A549 (cell line): ENCODE results near the gene BCDIN3D. TPM values are rescaled to one million over a fixed set of nuclear protein-coding genes. Genes with fewer than 3 reads are reported as not detected.

Source experiments
- ATAC-seq, 2 experiments: fragments of 200-7000 bp in 1 of 2; fragments of >200 bp in 1 of 2; cut with Nextera tagmentation in 1 of 2; cut with Tn5 transposase in 1 of 2; 3 replicates each; pipeline versions ENCODE4 v1.8.0 to v1.9.1; 2018 to 2020; ENCODE audit warnings: mild to moderate bottlenecking in 1 of 2, moderate library complexity in 1 of 2
- CTCF ChIA-PET: fragments of 300-600 bp; sonication (Branson Sonifier 250); formaldehyde crosslinking; extraction: SDS; loops from one replicate; lab custom pipeline; 2021; ENCODE audit warnings: antibody characterized with exemption, inconsistent platforms; lab: Yijun Ruan, JAX
- POLR2A ChIA-PET: fragments of 350-600 bp; formaldehyde crosslinking; extraction: SDS; loops from one replicate; lab custom pipeline; 2021; ENCODE audit warnings: antibody characterized with exemption, inconsistent platforms; lab: Yijun Ruan, JAX
- DNase-seq, 2 experiments: peaks; one replicate each; pipeline versions ENCODE4 v3.0.0 to v3.0.0-alpha.2; 2011 to 2016; ENCODE audit warnings: low read depth in 1 of 2, low spot score in 1 of 2
- FAIRE-seq: peaks from 2 replicates; lab custom pipeline; 2011; peaks lifted over from hg19 to GRCh38; lab: Jason Lieb, UNC
- H3K27ac ChIP-seq, 2 experiments: fragments of >200 bp; sonication (Bioruptor Twin); formaldehyde crosslinking; 3 replicates each; pipeline ENCODE4 v1.5.1; 2016 to 2017
- H3K4me1 ChIP-seq: fragments of >200 bp; sonication (Bioruptor Twin); formaldehyde crosslinking; 3 replicates; pipeline ENCODE4 v1.6.1; 2016
- H3K4me2 ChIP-seq: fragments of >200 bp; sonication (Bioruptor Twin); formaldehyde crosslinking; 3 replicates; pipeline ENCODE4 v1.6.1; 2016
- H3K4me3 ChIP-seq: fragments of >200 bp; sonication (Bioruptor Twin); formaldehyde crosslinking; 3 replicates; pipeline ENCODE4 v1.5.1; 2016
- H3K9me3 ChIP-seq: fragments of >200 bp; sonication (Bioruptor Twin); formaldehyde crosslinking; 3 replicates; pipeline ENCODE4 v1.6.1; 2016
- BHLHE40 ChIP-seq: IDR thresholded peaks from 2 replicates; pipeline ENCODE4 v1.6.1; 2012; ENCODE audit warnings: low read depth, low read length, inconsistent platforms
- CBX2 ChIP-seq: fragments of 200-600 bp; sonication (generic); IDR thresholded peaks from 2 replicates; pipeline ENCODE4 v1.6.1; 2016; ENCODE audit warnings: low read depth, mild to moderate bottlenecking, borderline replicate concordance
- CHD2 ChIP-seq: fragments of 150-350 bp; IDR thresholded peaks from 2 replicates; pipeline ENCODE4 v1.6.1; 2014; ENCODE audit warnings: low read length; ENCODE audit not compliant: partially characterized antibody
- CHD4 ChIP-seq: fragments of 200-600 bp; sonication (generic); IDR thresholded peaks from 2 replicates; pipeline ENCODE4 v1.6.1; 2016; ENCODE audit warnings: antibody characterized with exemption, mild to moderate bottlenecking, borderline replicate concordance
- EHF ChIP-seq: fragments of 250-450 bp; sonication (Bioruptor Pico); IDR thresholded peaks from 2 replicates; pipeline ENCODE4 v1.5.0; 2020; ENCODE audit warnings: mild to moderate bottlenecking
- FOSB ChIP-seq: fragments of 250-450 bp; sonication (Bioruptor Pico); IDR thresholded peaks from 2 replicates; pipeline ENCODE4 v1.5.0; 2020; ENCODE audit warnings: mild to moderate bottlenecking, moderate library complexity
- FOSL2 ChIP-seq, 2 experiments: fragments of 450-650 bp in 1 of 2; fragments of >200 bp in 1 of 2; sonication (Bioruptor Twin) in 1 of 2; formaldehyde crosslinking; IDR thresholded peaks; 2 replicates each; pipeline versions ENCODE4 v1.5.0 to v1.6.1; 2016 to 2020; ENCODE audit warnings: mild to moderate bottlenecking in 1 of 2, moderate library complexity in 1 of 2
- FOXS1 ChIP-seq: fragments of 250-450 bp; sonication (Bioruptor Pico); IDR thresholded peaks from 2 replicates; pipeline ENCODE4 v1.5.0; 2020; ENCODE audit warnings: mild to moderate bottlenecking, moderate library complexity
- HOXB13 ChIP-seq: fragments of 250-450 bp; sonication (Bioruptor Pico); IDR thresholded peaks from 2 replicates; pipeline ENCODE4 v1.5.0; 2020; ENCODE audit warnings: low read depth, mild to moderate bottlenecking, moderate library complexity
- JUN ChIP-seq, 2 experiments: fragments of >200 bp; sonication (Bioruptor Twin); formaldehyde crosslinking; IDR thresholded peaks; 2 replicates in 1 of 2; 3 replicates in 1 of 2; pipeline ENCODE4 v1.6.1; 2016 to 2017
- MYC ChIP-seq: IDR thresholded peaks from 2 replicates; pipeline ENCODE4 v1.6.1; 2012; ENCODE audit warnings: mild to moderate bottlenecking, inconsistent platforms, low read length, improper control_type of control experiment, borderline replicate concordance
- RAD21 ChIP-seq, 2 experiments: fragments of >200 bp in 1 of 2; sonication (Bioruptor Twin) in 1 of 2; formaldehyde crosslinking in 1 of 2; IDR thresholded peaks in 1 of 2; conservative IDR thresholded peaks in 1 of 2; 2 replicates in 1 of 2; 3 replicates in 1 of 2; pipeline ENCODE4 v1.6.1; 2012 to 2018; ENCODE audit warnings: inconsistent platforms in 1 of 2
- RARB ChIP-seq: fragments of 250-450 bp; sonication (Bioruptor Pico); IDR thresholded peaks from 2 replicates; pipeline ENCODE4 v1.8.0; 2021; ENCODE audit warnings: mild to moderate bottlenecking, moderate library complexity
- RCOR1 ChIP-seq: fragments of 150-350 bp; IDR thresholded peaks from 2 replicates; pipeline ENCODE4 v1.6.1; 2014; ENCODE audit warnings: antibody characterized with exemption, low read length, low read depth
- RNF2 ChIP-seq: fragments of 200-600 bp; sonication (generic); IDR thresholded peaks from 2 replicates; pipeline ENCODE4 v1.6.1; 2016; ENCODE audit warnings: low read depth, mild to moderate bottlenecking, antibody characterized with exemption, moderate library complexity, borderline replicate concordance
- SMC3 ChIP-seq: fragments of >200 bp; sonication (Bioruptor Twin); formaldehyde crosslinking; IDR thresholded peaks from 3 replicates; pipeline ENCODE4 v1.6.1; 2018; ENCODE audit warnings: inconsistent platforms
- SREBF2 ChIP-seq: fragments of 450-650 bp; IDR thresholded peaks from 2 replicates; pipeline ENCODE4 v1.6.1; 2014; ENCODE audit warnings: mild to moderate bottlenecking, moderate library complexity
- TFCP2L1 ChIP-seq: fragments of 250-450 bp; sonication (Bioruptor Pico); IDR thresholded peaks from 2 replicates; pipeline ENCODE4 v1.5.0; 2021; ENCODE audit warnings: mild to moderate bottlenecking
- ZFP36 ChIP-seq: fragments of 450-650 bp; IDR thresholded peaks from 2 replicates; pipeline ENCODE4 v1.6.1; 2014; ENCODE audit warnings: borderline replicate concordance; ENCODE audit not compliant: partially characterized antibody
- WGBS: methylation state at CpG from one replicate; pipeline ENCODE4 v1.1.6; 2017; ENCODE audit errors: missing lambda C conversion rate; 5-methylcytosine and 5-hydroxymethylcytosine counted together
- polyA plus RNA-seq, 4 experiments: library from polyadenylated mRNA; depleted of rRNA in 3 of 4; stranded (reverse); fragments of >200 nt; fragmentation: RNase III in 1 of 4; extraction: RNeasy Plus Mini Kit Qiagen cat#74134 plus additional on column Dnase treatment in 1 of 4; gene quantifications; 2 replicates in 3 of 4; 3 replicates in 1 of 4; pipeline ENCODE4 v1.2.3, GENCODE V29; 2011 to 2017
- TF ChIP-seq, protein P1 (sequence below): fragments of 250-450 bp; sonication (Bioruptor Pico); IDR thresholded peaks from 2 replicates; pipeline ENCODE4 v1.5.0; 2021; ENCODE audit warnings: mild to moderate bottlenecking, moderate library complexity, borderline replicate concordance
- TF ChIP-seq, protein P2 (sequence below): fragments of 450-650 bp; IDR thresholded peaks from 2 replicates; pipeline ENCODE4 v1.6.1; 2014; ENCODE audit warnings: antibody characterized with exemption

Gene BCDIN3D
- polyA plus RNA-seq, 2 of the 4 experiments (the other 2 are of a cell fraction): 4.2 to 5.8 TPM

DNA sequence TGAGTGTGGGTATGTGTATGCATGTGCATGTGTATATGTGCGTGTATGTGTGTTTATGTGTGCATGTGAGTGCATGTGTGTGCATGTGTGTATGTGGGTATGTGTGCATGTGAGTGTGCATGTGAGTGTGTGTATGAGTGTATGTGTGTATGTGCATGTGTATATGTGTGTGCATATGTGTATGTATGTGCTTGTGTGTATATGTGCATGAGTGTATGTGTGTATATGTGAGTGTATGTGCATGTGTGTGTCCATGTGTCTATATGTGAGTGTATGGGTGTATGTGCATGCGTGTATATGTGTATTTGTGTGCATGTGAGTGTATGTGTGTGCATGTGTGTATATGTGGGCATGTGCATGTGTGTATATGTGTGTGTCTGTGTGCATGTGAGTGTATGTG, 35.1 kb upstream of the BCDIN3D start:
- ChIA-PET POLR2A (no interaction called here), CTCF (no interaction called here)
- H3K4me2 ChIP-seq: no peak overlapping the region
- no peaks in the 10 kb centered on the region for H3K4me1 ChIP-seq
- peaks cover 7% of the 10 kb centered on the region; the same call in 1 of the 3 replicates for H3K9me3 ChIP-seq
- no peak for FAIRE-seq
- TF ChIP-seq MYC: no peak
- no peak for TF ChIP-seq RCOR1
- no peak for TF ChIP-seq SREBF2
- TF ChIP-seq, protein P1, sequence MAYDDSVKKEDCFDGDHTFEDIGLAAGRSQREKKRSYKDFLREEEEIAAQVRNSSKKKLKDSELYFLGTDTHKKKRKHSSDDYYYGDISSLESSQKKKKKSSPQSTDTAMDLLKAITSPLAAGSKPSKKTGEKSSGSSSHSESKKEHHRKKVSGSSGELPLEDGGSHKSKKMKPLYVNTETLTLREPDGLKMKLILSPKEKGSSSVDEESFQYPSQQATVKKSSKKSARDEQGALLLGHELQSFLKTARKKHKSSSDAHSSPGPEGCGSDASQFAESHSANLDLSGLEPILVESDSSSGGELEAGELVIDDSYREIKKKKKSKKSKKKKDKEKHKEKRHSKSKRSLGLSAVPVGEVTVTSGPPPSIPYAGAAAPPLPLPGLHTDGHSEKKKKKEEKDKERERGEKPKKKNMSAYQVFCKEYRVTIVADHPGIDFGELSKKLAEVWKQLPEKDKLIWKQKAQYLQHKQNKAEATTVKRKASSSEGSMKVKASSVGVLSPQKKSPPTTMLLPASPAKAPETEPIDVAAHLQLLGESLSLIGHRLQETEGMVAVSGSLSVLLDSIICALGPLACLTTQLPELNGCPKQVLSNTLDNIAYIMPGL (CRISPR knock-in tag): no peak
- TF ChIP-seq, protein P2, sequence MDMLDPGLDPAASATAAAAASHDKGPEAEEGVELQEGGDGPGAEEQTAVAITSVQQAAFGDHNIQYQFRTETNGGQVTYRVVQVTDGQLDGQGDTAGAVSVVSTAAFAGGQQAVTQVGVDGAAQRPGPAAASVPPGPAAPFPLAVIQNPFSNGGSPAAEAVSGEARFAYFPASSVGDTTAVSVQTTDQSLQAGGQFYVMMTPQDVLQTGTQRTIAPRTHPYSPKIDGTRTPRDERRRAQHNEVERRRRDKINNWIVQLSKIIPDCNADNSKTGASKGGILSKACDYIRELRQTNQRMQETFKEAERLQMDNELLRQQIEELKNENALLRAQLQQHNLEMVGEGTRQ: no peak
- TF ChIP-seq RAD21 (conservative IDR thresholded peaks at IDR 0.05 in 1 of 2, IDR thresholded peaks at IDR 0.05 in 1 of 2): no peak
- no peak for TF ChIP-seq FOXS1
- TF ChIP-seq CBX2: no peak
- TF ChIP-seq ZFP36: no peak
- no peak for TF ChIP-seq FOSB
- TF ChIP-seq RARB (CRISPR knock-in tag): no peak
- no peak for TF ChIP-seq FOSL2 (IDR thresholded peaks at IDR 0.05)
- TF ChIP-seq FOSL2 (CRISPR knock-in tag; IDR thresholded peaks at IDR 0.05): no peak
- TF ChIP-seq TFCP2L1: no peak
- TF ChIP-seq BHLHE40: no peak
- TF ChIP-seq HOXB13 (CRISPR knock-in tag): no peak
- no peak for TF ChIP-seq RNF2
- TF ChIP-seq SMC3: no peak
- TF ChIP-seq CHD2: no peak
- no peak overlapping the region for H3K4me3 ChIP-seq
- no peak overlapping the region for H3K27ac ChIP-seq
- no peak for DNase-seq
- no peak for ATAC-seq
- WGBS: 38% methylated on average over 2 of the region's 2 CpGs

DNA sequence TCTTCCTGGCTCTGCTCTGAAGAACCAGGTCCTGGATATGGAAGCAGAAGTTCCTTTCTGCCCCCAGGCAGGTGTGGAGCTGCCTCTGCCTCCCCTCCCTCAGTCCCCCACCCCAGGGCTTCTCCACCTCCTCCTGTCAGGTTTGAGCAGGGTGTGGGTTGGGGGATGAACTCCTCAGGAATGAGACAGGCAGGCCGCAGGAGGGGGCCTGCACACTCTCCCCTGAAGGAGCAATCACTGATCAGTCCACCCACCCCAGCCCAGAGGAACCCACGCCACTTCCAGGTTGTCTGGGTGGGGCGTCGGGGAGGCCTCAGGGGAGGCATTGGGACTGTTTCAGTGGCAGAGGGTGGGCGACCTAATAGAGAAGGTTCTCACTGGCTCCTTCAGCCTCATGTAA, 34.2 kb upstream of the BCDIN3D start:
- Histone ChIP-seq H3K4me1 (no peaks in the 10 kb centered on the region), H3K4me2 (no peak overlapping the region), H3K4me3 (no peak overlapping the region), H3K9me3 (peaks cover 7% of the 10 kb centered on the region; the same call in 1 of the 3 replicates), H3K27ac (no peak overlapping the region)
- ChIA-PET POLR2A (no interaction called here), CTCF (interaction anchor here (0.6 to 1.3 kb wide), 3 partner anchors 10 to 39 kb away, joined by 3 to 4 read pairs (median 3); no protein-coding TSS in a partner anchor)
- ATAC-seq (no peak), DNase-seq (no peak), FAIRE-seq (no peak)
- 43% methylated on average over 5 of the region's 5 CpGs for WGBS
- no peak for TF ChIP-seq HOXB13 (CRISPR knock-in tag)
- no peak for TF ChIP-seq FOSB
- no peak for TF ChIP-seq CHD4
- TF ChIP-seq BHLHE40: no peak
- TF ChIP-seq JUN (IDR thresholded peaks at IDR 0.05): no peak

DNA sequence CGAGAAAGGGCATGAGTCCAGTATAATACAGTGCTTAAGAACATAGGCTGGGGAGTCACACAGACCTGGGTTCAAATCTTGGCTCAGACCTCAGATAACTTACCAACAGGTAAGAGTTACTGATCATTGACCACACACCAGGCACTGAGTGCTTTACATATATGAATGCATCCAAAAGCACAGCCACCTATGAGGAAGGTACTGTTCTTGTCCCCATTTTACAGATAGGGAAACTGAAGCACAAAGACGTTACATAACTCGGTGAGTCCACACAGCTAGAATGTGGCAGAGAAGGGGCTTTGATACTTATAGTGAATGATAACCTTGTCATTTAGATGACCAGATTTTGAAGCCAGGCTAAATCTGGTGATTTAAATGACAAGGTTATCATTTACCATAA, 33.2 kb upstream of the BCDIN3D start:
- H3K27ac ChIP-seq: no peak overlapping the region
- FAIRE-seq (no peak), DNase-seq (no peak), ATAC-seq (no peak)
- TF ChIP-seq SREBF2 (no peak), EHF (CRISPR knock-in tag) (no peak), FOXS1 (no peak), MYC (no peak)
- no peaks in the 10 kb centered on the region for H3K4me1 ChIP-seq
- H3K4me2 ChIP-seq: no peak overlapping the region
- peaks cover 7% of the 10 kb centered on the region; the same call in 1 of the 3 replicates for H3K9me3 ChIP-seq
- H3K4me3 ChIP-seq: no peak overlapping the region
- ChIA-PET CTCF (interaction anchor here (0.8 to 1.3 kb wide), 3 partner anchors 9 to 91 kb away, joined by 3 to 4 read pairs (median 3); no protein-coding TSS in a partner anchor), POLR2A (no interaction called here)
- 73% methylated on average over 3 of the region's 3 CpGs for WGBS
